Lung (tissue), 12 donors: Measurements from ENCODE around the gene OAS2. TPM values are rescaled to one million over a fixed set of nuclear protein-coding genes. Genes with fewer than 3 reads are reported as not detected.

Experiments used
- ATAC-seq: fragments of 200-7000 bp; cut with Tn5 transposase; one replicate; pipeline ENCODE4 v1.9.1; 2020; ENCODE audit warnings: moderate number of reproducible peaks; ENCODE audit not compliant: insufficient read depth, low FRiP score
- DNase-seq, 3 donors: peaks; one replicate each; pipeline ENCODE4 v3.0.0-alpha.2; 2013 to 2017
- H3K27ac ChIP-seq, 2 donors: one replicate each; pipeline ENCODE4 v1.5.1; 2013; ENCODE audit warnings: mild to moderate bottlenecking in 2 of 2, moderate library complexity in 2 of 2, control low read depth in 1 of 2, inconsistent platforms in 1 of 2, low read depth in 1 of 2, low read length in 1 of 2
- H3K27me3 ChIP-seq, 3 donors: one replicate each; pipeline ENCODE4 v1.5.1; 2013; ENCODE audit warnings: low read length in 2 of 3; ENCODE audit not compliant: control insufficient read depth in 3 of 3, insufficient read depth in 3 of 3
- H3K36me3 ChIP-seq, 4 donors: one replicate each; pipeline ENCODE4 v1.5.1; 2013; ENCODE audit warnings: low read length in 4 of 4, mild to moderate bottlenecking in 1 of 4, moderate library complexity in 1 of 4; ENCODE audit not compliant: control insufficient read depth in 4 of 4, insufficient read depth in 4 of 4
- H3K4me1 ChIP-seq, 5 donors: one replicate each; pipeline ENCODE4 v1.5.1; 2013; ENCODE audit warnings: low read length in 5 of 5, mild to moderate bottlenecking in 2 of 5, moderate library complexity in 1 of 5; ENCODE audit not compliant: control insufficient read depth in 5 of 5, insufficient read depth in 5 of 5
- H3K4me3 ChIP-seq: one replicate; pipeline ENCODE4 v1.5.1; 2013; ENCODE audit warnings: mild to moderate bottlenecking, control low read depth, moderate library complexity
- H3K9ac ChIP-seq, 2 donors: one replicate each; pipeline ENCODE4 v1.5.1; 2013; ENCODE audit warnings: low read length in 2 of 2, control low read depth in 1 of 2; ENCODE audit not compliant: insufficient read depth in 1 of 2
- H3K9me3 ChIP-seq, 4 donors: one replicate each; pipeline ENCODE4 v1.5.1; 2013; ENCODE audit warnings: low read length in 3 of 4, mild to moderate bottlenecking in 1 of 4, moderate library complexity in 1 of 4; ENCODE audit not compliant: control insufficient read depth in 4 of 4, insufficient read depth in 3 of 4
- WGBS, 2 donors: extraction: QIAGEN DNeasy Blood & Tissue Kit; methylation state at CpG; one replicate each; pipeline ENCODE4 v1.1.7; 2013; 5-methylcytosine and 5-hydroxymethylcytosine counted together
- polyA plus RNA-seq, 2 donors: library from polyadenylated mRNA; stranded (reverse); fragments of 200-250 nt; gene quantifications; one replicate each; pipeline ENCODE4 v1.2.1, GENCODE V29; 2013
- total RNA-seq, 2 donors: library from RNA; depleted of rRNA in 1 of 2; stranded (reverse); fragments of >200 nt in 1 of 2; gene quantifications; one replicate each; pipeline ENCODE4 v1.2.1, GENCODE V29; 2014 to 2021
- TF ChIP-seq, protein P1 (sequence below): IDR thresholded peaks from 2 replicates; pipeline ENCODE4 v1.5.1; 2012; ENCODE audit warnings: mild to moderate bottlenecking; ENCODE audit errors: control extremely low read depth, extremely low read depth
- donor health status: control.
- donor health status: control.
- donor health status: Bipolar disorder and iron deficiency.
- donor health status: healthy.
- donor health status: DM: yes; HTN: yes; CAD: no.

The OAS2 gene
- total and polyA plus RNA-seq, 4 donors = 9.8 to 25.9 (median 16.1) TPM

GRCh38 chr12:112963227-112963861 is 15.0 kb upstream of the OAS2 start:
- Histone ChIP-seq H3K9ac (no peak overlapping the region), H3K4me1 (peaks cover 0 to 2% (median 0%) of the 10 kb centered on the region in 5 donors), H3K27me3 (no peaks in the 10 kb centered on the region), H3K27ac (no peak overlapping the region), H3K9me3 (peaks cover 0 to 5% (median 0%) of the 10 kb centered on the region in 4 donors), H3K4me3 (no peak overlapping the region), H3K36me3 (peaks cover 4 to 49% (median 19%) of the 10 kb centered on the region in 4 donors)
- TF ChIP-seq, protein P1, sequence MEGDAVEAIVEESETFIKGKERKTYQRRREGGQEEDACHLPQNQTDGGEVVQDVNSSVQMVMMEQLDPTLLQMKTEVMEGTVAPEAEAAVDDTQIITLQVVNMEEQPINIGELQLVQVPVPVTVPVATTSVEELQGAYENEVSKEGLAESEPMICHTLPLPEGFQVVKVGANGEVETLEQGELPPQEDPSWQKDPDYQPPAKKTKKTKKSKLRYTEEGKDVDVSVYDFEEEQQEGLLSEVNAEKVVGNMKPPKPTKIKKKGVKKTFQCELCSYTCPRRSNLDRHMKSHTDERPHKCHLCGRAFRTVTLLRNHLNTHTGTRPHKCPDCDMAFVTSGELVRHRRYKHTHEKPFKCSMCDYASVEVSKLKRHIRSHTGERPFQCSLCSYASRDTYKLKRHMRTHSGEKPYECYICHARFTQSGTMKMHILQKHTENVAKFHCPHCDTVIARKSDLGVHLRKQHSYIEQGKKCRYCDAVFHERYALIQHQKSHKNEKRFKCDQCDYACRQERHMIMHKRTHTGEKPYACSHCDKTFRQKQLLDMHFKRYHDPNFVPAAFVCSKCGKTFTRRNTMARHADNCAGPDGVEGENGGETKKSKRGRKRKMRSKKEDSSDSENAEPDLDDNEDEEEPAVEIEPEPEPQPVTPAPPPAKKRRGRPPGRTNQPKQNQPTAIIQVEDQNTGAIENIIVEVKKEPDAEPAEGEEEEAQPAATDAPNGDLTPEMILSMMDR = no peak
- DNase-seq = no peak
- 90 to 97% methylated on average over 14 of the region's 14 CpGs for WGBS, 2 donors
- no peak for ATAC-seq

DNA sequence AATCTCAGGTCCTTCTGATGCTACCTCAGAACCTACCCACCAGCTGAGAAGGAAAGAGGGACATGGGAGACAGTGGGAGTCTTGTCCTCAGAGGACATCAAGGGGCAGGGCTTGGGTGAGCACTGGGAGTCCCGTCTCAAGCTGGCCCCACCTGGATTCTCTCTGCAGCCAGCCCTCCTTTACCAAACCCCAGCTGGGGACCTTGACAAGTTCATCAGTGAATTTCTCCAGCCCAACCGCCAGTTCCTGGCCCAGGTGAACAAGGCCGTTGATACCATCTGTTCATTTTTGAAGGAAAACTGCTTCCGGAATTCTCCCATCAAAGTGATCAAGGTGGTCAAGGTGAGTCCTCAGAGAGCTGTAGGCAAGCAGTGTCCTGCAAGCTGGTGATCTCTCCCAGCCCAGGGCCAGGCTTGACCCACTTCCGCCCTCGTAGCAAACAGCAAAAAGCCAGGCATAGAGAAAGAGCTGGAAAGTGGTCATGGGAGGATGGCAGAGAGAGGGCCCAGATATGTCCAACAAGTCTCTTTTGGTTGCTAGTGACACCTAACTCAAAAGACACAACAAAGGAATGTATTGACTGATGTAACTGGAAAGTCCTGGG is 14.2 kb upstream of the OAS2 start:
- H3K9me3 ChIP-seq = peaks cover 0 to 2% (median 0%) of the 10 kb centered on the region in 4 donors
- H3K27me3 ChIP-seq = no peaks in the 10 kb centered on the region
- no peak overlapping the region for H3K27ac ChIP-seq
- H3K4me1 ChIP-seq = peaks cover 0 to 2% (median 0%) of the 10 kb centered on the region in 5 donors
- DNase-seq (no peak), ATAC-seq (no peak)
- WGBS, 2 donors = 90 to 96% methylated on average over 6 of the region's 6 CpGs
- no peak overlapping the region for H3K9ac ChIP-seq
- H3K36me3 ChIP-seq = peaks cover 4 to 48% (median 19%) of the 10 kb centered on the region in 4 donors
- no peak overlapping the region for H3K4me3 ChIP-seq
- TF ChIP-seq, protein P1 = no peak

GRCh38 chr12:112964915-112965314 is 13.4 kb upstream of the OAS2 start:
- 96 to 99% methylated on average over 4 of the region's 4 CpGs for whole genome bisulfite sequencing, 2 donors
- no peaks in the 10 kb centered on the region for H3K27me3 ChIP-seq

More at GRCh38 chr12:112964915-112965314, 13.4 kb upstream of the OAS2 start:
- Histone ChIP-seq H3K9ac (no peak overlapping the region), H3K27ac (no peak overlapping the region), H3K4me1 (peaks cover 0 to 2% (median 0%) of the 10 kb centered on the region in 5 donors), H3K36me3 (peaks cover 4 to 55% (median 22%) of the 10 kb centered on the region in 4 donors), H3K4me3 (no peak overlapping the region), H3K9me3 (peaks cover 0 to 2% (median 0%) of the 10 kb centered on the region in 4 donors)
- DNase-seq = no peak
- ATAC-seq = no peak
- TF ChIP-seq, protein P1 = no peak
